MM.1S (cell line): ENCODE measurements around the gene ZNG1F.
"Not testable (repeated sequence)": the region's sequence is repeated elsewhere in the genome, so short reads cannot be mapped to it uniquely, and the experiment has no call there.

Experiments used
- DNase-seq: peaks from one replicate; pipeline ENCODE4 v3.0.0-alpha.2; 2015
- H2AFZ ChIP-seq: fragments of 300-600 bp; sonication (generic); 2 replicates; pipeline ENCODE4 v1.6.0; 2016; ENCODE audit warnings: antibody characterized with exemption, low read length
- H3F3A ChIP-seq: fragments of 300-600 bp; sonication (generic); 2 replicates; pipeline ENCODE4 v1.6.1; 2016; ENCODE audit warnings: mild to moderate bottlenecking, antibody characterized with exemption, low read length, moderate library complexity, mixed read lengths; ENCODE audit not compliant: insufficient read depth
- H3K27ac ChIP-seq: fragments of 300-600 bp; sonication (generic); 2 replicates; pipeline ENCODE4 v1.5.1; 2016; ENCODE audit warnings: mild to moderate bottlenecking, low read length
- H3K27me3 ChIP-seq: fragments of 300-600 bp; sonication (generic); replicated peaks from 2 replicates; pipeline ENCODE4 v1.6.0; 2016; ENCODE audit warnings: low read length; ENCODE audit not compliant: insufficient read depth
- H3K36me3 ChIP-seq: fragments of 300-600 bp; sonication (generic); replicated peaks from 2 replicates; pipeline ENCODE4 v1.6.1; 2016; ENCODE audit warnings: mild to moderate bottlenecking, low read length, mixed read lengths; ENCODE audit not compliant: insufficient read depth
- H3K4me1 ChIP-seq: fragments of 300-600 bp; sonication (generic); 2 replicates; pipeline ENCODE4 v1.6.1; 2016; ENCODE audit warnings: low read length, mixed read lengths
- H3K4me2 ChIP-seq: fragments of 300-600 bp; sonication (generic); 2 replicates; pipeline ENCODE4 v1.6.0; 2016; ENCODE audit warnings: low read depth, low read length
- H3K4me3 ChIP-seq: fragments of 300-600 bp; sonication (generic); 2 replicates; pipeline ENCODE4 v1.5.1; 2016; ENCODE audit warnings: low read length, mixed read lengths
- H3K79me2 ChIP-seq: fragments of 300-600 bp; sonication (generic); 2 replicates; pipeline ENCODE4 v1.6.1; 2016; ENCODE audit warnings: mixed run types, low read length, mixed read lengths
- H3K9ac ChIP-seq: fragments of 300-600 bp; sonication (generic); 2 replicates; pipeline ENCODE4 v1.6.1; 2016; ENCODE audit warnings: low read length, mixed read lengths
- H3K9me2 ChIP-seq: fragments of 300-600 bp; sonication (generic); replicated peaks from 2 replicates; pipeline ENCODE4 v1.6.1; 2016; ENCODE audit warnings: mild to moderate bottlenecking, low read length, mixed read lengths; ENCODE audit not compliant: insufficient read depth
- H3K9me3 ChIP-seq: fragments of 300-600 bp; sonication (generic); replicated peaks from 2 replicates; pipeline ENCODE4 v1.6.1; 2016; ENCODE audit warnings: mild to moderate bottlenecking, low read length, mixed read lengths; ENCODE audit not compliant: insufficient read depth
- H4K20me1 ChIP-seq: fragments of 300-600 bp; sonication (generic); 2 replicates; pipeline ENCODE4 v1.6.1; 2016; ENCODE audit warnings: mild to moderate bottlenecking, low read length, moderate library complexity, mixed read lengths; ENCODE audit not compliant: insufficient read depth

The ZNG1F gene

DNA sequence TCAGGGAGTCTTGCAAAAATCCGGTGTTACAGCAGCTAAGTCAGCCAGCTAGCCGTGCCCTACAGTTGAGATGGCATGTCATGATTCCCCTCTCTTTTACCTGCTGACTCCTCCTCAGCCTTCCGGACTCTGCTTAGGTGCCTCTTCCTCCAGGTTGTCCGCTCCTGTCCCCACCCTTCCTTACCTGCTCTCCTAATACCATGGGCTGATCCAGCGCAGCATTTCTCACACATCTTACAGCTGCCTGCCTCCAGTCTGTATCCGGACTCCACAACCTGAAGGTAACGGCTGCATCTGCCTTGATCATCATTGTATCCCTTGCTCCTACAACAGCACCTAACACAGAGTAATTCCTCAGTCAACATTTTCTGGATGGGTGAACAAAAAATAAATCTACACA lies 69.8 kb downstream of the ZNG1F start:
- H3K27ac ChIP-seq, H4K20me1 ChIP-seq, H2AFZ ChIP-seq, H3K9me3 ChIP-seq, H3K4me3 ChIP-seq, DNase-seq, H3K79me2 ChIP-seq, H3K9ac ChIP-seq, H3K4me2 ChIP-seq, H3K36me3 ChIP-seq, H3K4me1 ChIP-seq, H3K9me2 ChIP-seq, H3K27me3 ChIP-seq, H3F3A ChIP-seq: not testable (repeated sequence)

DNA sequence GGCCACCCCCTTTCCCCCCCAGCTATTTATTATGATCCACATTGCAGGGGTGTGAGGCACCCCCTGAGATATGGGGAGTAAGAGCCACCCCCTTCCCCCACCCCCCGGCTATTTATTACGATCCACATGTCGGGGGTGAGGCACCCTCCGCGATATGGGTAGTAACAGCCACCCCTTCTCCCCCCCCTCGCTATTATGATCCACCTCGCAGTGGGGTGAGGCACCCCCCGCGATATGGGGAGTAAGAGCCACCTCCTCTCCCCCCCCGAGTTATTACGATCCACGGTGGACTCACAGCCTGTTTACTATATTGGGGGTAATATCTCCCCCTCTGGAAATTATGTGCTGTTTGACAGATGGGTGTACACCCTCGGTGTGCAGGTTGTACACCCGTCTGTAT lies 75.8 kb downstream of the ZNG1F start:
- H4K20me1 ChIP-seq, DNase-seq, H3K27ac ChIP-seq, H3K79me2 ChIP-seq, H3K9ac ChIP-seq, H3K9me2 ChIP-seq, H3K4me1 ChIP-seq, H3K4me3 ChIP-seq, H3K9me3 ChIP-seq, H2AFZ ChIP-seq, H3K27me3 ChIP-seq, H3F3A ChIP-seq, H3K36me3 ChIP-seq, H3K4me2 ChIP-seq: not testable (repeated sequence)

DNA sequence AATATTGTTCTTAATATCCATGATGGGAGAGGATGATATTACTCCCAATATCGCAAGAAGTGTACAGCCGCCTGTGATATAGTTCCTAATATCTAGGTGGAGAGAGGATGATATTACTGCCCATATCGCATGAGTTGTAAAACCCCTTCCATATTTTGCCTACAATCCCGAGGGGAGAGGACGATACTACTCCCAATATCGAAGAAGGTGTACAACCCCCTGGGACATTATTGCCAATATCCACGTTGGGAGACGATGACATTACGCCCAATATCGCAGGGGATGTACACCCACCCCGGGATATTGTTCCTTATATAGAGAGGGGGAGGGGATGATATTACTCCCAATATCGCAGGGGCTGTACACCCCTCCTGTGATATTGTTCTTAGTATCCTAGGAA lies 77.7 kb downstream of the ZNG1F start:
- not testable (repeated sequence) for H3K4me3 ChIP-seq

DNA sequence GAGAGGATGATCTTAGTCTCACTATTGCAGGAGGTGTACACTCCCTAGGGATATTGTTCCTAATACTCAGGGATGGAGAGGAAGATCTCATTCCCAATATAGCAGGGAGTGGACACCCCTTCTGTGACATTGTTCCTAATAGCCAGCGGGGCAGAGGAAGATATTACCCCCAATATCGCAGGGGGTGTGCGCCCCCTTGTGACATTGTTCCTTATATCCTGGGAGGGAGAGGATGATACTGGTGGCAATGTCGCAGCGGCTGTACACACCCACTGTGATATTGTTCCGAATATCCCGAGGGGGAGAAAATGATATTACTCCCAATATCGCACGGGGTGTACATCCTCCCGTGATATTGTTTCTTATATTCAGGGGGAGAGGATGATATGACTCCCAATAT lies 78.2 kb downstream of the ZNG1F start:
- H3K4me3 ChIP-seq, H2AFZ ChIP-seq, H3K9ac ChIP-seq, H3F3A ChIP-seq, H3K4me2 ChIP-seq, DNase-seq, H3K4me1 ChIP-seq, H3K27ac ChIP-seq, H3K36me3 ChIP-seq, H3K79me2 ChIP-seq, H4K20me1 ChIP-seq, H3K9me2 ChIP-seq, H3K9me3 ChIP-seq, H3K27me3 ChIP-seq: not testable (repeated sequence)

More for the DNA sequence above, 77.7 kb downstream of the ZNG1F start:
- not testable (repeated sequence) for H3F3A ChIP-seq, H3K36me3 ChIP-seq, H3K9me2 ChIP-seq, H3K4me1 ChIP-seq, H3K4me2 ChIP-seq, DNase-seq, H3K27ac ChIP-seq, H4K20me1 ChIP-seq, H3K9me3 ChIP-seq, H3K27me3 ChIP-seq, H3K9ac ChIP-seq, H3K79me2 ChIP-seq, H2AFZ ChIP-seq

DNA sequence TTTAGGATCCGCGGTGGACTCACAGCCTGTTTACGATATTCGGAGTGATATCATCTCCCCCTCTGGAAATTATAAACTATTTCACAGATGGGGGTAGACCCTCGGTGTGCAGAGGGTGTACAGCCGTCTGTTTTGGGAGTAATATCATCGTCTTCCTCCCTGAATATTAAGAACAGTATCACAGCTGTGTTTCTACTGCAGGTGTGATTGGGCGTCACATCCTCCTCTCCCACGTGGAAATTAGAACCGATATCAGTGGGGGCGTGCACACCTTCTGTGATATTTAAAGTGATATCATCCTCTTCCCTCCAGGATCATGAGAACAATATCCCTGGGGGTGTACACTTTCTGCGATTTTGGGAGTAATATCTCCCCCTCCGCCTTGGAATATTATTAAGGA lies 79.9 kb downstream of the ZNG1F start:
- not testable (repeated sequence) for H4K20me1 ChIP-seq, H3K9me2 ChIP-seq, H3K36me3 ChIP-seq, H3K79me2 ChIP-seq, H3K27ac ChIP-seq, H3K4me1 ChIP-seq, H3K27me3 ChIP-seq, H3K9ac ChIP-seq, H2AFZ ChIP-seq, H3K9me3 ChIP-seq, H3K4me2 ChIP-seq, H3F3A ChIP-seq, DNase-seq, H3K4me3 ChIP-seq

DNA sequence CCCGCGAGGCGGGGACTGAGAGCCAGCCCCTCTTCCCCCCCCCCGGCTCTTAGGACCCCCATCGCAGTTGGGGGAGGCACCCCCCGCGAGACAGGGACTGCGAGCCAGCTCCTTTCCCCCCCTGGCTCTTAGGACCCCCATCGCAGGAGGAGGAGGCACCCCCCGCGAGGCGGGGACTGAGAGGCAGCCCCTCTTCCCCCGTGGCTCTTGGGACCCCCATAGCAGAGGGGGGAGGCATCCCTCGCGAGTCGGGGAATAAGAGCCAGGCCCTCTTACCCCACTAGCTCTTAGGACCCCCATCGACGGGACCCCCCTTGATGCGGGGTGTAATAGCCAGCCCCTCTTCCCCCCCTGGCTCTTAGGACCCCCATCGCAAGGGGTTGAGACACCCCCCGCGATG lies 80.3 kb downstream of the ZNG1F start:
- not testable (repeated sequence) for H3K79me2 ChIP-seq, H3K4me1 ChIP-seq, H3K27ac ChIP-seq

DNA sequence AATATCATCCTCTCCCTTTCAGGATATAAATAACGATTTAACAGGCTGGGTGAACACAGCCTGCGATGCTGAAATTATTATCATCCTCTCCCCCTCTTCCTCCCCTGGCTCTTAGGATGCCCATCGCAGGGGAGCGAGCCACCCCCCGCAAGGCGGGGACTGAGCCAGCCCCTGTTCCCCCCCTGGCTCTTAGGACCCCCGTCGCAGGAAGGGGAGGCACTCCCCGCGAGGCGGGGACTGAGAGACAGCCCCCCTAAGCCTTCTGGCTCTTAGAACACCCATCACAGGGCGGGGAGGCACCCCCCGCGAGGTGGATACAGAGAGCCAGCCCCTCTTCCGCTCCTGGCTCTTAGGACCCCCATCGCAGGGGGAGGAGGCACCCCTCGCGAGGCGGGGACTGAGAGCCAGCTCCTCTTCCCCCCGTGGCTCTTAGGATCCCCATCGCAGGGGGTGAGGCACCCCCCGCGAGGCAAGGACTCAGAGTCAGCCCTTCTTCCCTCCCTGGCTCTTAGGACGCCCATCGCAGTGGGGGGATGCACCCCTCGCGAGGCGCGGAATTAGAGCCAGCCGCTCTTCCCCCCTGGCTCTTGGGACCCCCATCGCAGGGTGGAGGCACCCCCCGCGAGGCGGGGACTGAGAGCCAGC lies 82.5 kb downstream of the ZNG1F start:
- not testable (repeated sequence) for DNase-seq, H3K79me2 ChIP-seq, H3F3A ChIP-seq, H3K9me2 ChIP-seq, H3K36me3 ChIP-seq, H3K4me2 ChIP-seq, H3K4me1 ChIP-seq, H2AFZ ChIP-seq, H4K20me1 ChIP-seq, H3K4me3 ChIP-seq, H3K27ac ChIP-seq, H3K9me3 ChIP-seq, H3K9ac ChIP-seq, H3K27me3 ChIP-seq

More for the DNA sequence above, 80.3 kb downstream of the ZNG1F start:
- H3K36me3 ChIP-seq, H3K9ac ChIP-seq, DNase-seq, H3K4me3 ChIP-seq, H3K4me2 ChIP-seq, H4K20me1 ChIP-seq, H3F3A ChIP-seq, H3K27me3 ChIP-seq, H3K9me3 ChIP-seq, H3K9me2 ChIP-seq, H2AFZ ChIP-seq: not testable (repeated sequence)

DNA sequence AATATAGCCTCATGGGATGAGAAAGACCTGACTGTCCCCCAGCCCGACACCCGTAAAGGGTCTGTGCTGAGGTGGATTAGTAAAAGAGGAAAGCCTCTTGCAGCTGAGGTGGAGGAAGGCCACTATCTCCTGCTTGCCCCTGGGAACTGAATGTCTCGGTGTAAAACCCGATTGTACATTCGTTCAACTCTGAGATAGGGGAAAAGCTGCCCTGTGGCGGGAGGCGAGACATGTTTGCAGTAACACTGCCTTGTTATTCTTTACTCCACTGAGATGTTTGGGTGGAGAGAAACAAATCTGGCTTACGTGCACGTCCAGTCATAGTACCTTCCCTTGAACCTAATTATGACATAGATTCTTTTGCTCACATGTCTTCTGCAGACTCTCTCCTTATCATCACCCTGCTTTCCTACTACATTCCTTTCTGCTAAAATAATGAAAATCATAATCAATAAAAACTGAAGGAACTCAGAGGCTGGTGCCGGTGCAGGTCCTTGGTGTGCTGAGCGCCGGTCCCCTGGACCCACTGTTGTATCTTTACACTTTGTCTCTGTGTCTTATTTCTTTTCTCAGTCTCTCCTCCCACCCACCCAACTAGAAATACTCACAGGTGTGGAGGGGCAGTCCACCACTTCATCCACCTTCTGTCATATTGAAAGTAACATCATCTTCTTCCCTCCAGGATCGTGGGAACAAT lies 83.4 kb downstream of the ZNG1F start:
- not testable (repeated sequence) for H4K20me1 ChIP-seq, H2AFZ ChIP-seq, H3K4me2 ChIP-seq, H3K9me2 ChIP-seq, H3K79me2 ChIP-seq, H3K27ac ChIP-seq, H3K4me1 ChIP-seq, H3F3A ChIP-seq, H3K9ac ChIP-seq, H3K4me3 ChIP-seq, H3K27me3 ChIP-seq, H3K36me3 ChIP-seq, DNase-seq, H3K9me3 ChIP-seq
